ENCODE data around the gene ZNF684.
"Not testable (repeated sequence)": the region's sequence is repeated elsewhere in the genome, so short reads cannot be mapped to it uniquely, and the experiment has no call there.

- TF ChIP-seq POLR2A, CTCF, POLR2AphosphoS5, EP300 (IDR thresholded peaks at IDR 0.05): not testable (repeated sequence)
Measured at GRCh38 chr1:40502651-40503050, 28.8 kb upstream of the ZNF684 start.

All from suprapubic skin (tissue), 4 donors.